SKM-1 (cell line): Measurements from ENCODE around the gene SGTA.
"Not testable (repeated sequence)": the region's sequence is repeated elsewhere in the genome, so short reads cannot be mapped to it uniquely, and the experiment has no call there.

ENCODE experiments used
- DNase-seq: peaks from one replicate; lab custom pipeline; 2025; ENCODE audit not compliant: unreplicated experiment; lab: John Stamatoyannopoulos, UW

Gene SGTA

DNA sequence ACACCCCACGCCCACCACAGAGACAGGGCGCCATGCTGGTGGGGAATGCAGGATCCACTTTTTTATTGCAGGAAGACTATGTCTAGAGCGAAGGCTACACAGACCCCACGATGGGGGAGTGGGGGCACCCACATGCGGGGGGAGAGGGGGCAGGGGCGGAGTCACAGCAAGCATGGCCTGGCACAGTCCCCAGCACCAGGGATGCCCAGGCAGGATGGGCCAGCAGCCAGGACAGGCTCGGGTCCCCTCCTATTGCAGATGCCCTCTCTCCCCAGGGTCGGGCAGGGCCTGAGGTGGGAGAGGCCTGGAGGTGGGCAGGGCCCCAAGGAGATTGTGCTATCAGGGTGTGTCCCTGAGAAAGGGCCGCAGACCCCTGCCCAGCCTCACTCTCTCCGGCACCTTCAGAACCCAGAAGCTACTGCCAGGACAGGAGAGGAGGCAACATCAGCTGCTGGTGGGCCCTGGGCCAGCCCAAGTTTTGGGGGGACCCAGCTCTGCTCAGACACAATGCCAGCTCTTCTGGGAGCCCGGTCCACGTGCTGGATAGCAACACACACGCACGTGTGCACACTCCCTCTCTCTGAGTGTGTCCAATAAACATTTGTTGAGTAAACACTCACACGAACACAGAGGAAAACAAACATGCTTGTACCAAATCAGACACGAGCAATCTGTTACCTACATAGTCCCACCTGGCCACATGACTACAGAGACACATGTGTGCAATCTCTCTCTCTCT lies 68.4 kb downstream of the SGTA start:
- no peak for DNase-seq

DNA sequence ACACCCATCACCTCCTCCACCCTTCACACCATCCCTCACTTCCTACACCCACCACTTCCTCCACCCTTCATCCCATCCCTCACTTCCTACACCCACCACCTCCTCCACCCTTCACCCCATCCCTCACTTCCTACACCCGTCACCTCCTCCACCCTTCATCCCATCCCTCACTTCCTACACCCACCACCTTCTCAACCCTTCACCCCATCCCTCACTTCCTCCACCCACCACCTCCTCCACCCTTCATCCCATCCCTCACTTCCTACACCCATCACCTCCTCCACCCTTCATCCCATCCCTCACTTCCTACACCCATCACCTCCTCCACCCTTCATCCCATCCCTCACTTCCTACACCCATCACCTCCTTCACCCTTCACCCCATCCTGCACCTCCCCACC lies 69.0 kb downstream of the SGTA start:
- not testable (repeated sequence) for DNase-seq

DNA sequence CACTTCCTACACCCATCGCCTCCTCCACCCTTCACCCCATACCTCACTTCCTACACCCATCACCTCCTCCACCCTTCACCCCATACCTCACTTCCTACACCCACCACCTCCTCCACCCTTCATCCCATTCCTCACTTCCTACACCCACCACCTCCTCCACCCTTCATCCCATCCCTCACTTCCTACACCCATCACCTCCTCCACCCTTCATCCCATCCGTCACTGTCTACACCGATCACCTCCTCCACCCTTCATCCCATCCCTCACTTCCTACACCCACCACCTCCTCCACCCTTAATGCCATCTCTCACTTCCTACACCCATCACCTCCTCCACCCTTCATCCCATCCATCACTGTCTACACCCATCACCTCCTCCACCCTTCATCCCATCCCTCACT lies 69.9 kb downstream of the SGTA start:
- not testable (repeated sequence) for DNase-seq

DNA sequence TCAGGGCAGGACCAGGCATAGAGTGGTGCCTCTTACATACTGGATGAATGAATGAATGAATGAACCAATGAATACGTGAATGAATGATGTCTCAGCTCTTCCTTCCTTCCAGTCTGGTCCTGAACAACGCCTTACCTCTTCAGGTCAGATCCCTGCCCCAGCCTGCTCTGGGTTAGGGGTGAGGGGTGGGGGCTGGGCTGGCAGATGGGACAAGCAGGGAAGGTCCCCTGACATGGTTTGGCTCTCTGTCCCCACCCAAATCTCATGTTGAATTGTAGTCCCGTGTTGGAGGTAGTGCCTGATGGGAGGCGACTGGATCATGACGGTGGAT lies 71.2 kb downstream of the SGTA start:
- no peak for DNase-seq

DNA sequence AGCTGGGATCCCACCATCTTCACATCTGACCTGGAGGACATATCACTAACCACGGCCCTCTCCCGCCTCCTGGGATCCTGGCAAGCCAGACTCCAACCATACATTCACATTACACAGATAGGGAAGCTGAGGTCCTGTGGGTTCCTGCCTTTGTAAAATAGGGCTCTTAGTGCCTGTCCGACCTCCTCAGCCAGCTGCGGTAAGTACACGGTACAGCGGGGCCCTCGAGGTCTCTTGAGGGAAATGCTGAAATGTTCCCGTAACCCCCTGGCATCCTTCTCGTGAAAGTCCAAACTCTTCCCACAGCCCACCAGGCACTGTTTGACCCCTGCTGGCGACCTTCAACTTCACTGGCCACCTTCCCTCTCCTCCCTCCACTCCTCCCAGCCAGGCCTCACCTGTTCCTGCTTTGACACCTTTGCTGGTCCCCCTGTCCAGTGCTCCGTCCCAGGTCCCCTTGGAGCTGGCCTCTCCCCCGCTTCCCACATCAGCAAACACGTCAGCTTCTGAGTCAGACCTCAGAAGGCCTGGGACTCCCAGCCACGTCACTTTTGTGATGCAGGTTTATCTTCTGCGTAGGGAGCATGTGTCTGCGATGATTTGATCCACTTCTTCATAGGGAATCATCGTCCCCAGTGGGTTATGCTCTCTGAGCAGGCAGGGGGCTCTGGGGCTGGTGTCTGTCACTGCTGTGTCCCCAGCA lies 71.8 kb downstream of the SGTA start:
- peak; percentile 50 for DNase-seq

DNA sequence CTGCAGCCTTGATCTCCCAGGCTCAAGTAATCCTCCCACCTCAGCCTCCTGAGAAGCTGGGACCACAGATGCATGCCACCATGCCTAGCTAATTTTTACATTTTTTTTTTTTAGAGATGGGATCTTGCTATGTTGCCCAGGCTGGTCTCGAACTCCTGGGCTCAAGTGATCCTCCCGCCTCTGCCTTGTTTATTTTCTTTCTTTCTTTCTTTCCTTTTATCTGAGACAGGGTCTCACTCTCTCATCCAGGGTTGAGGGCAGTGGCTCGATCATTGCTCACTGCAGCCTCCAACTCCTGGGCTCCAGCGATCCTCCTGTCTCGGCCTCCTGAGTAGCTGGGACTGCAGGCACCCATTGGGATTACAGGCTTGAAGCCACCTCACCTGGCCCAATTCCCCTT lies 76.8 kb downstream of the SGTA start:
- DNase-seq: no peak
